Measurements from ENCODE around the gene MRPL17. TPM values are rescaled to one million over a fixed set of nuclear protein-coding genes. Genes with fewer than 3 reads are reported as not detected.

MRPL17 gene
- total and polyA plus RNA-seq, 9 of the 15 experiments (the other 6 are each of a cell fraction or from before 2014, with no cell fraction given), result 33.9 to 81.6 (median 43.9) TPM

GRCh38 chr11:6682936-6683861 lies at the start of gene MRPL17 (continued):
- TF ChIP-seq, protein P1, sequence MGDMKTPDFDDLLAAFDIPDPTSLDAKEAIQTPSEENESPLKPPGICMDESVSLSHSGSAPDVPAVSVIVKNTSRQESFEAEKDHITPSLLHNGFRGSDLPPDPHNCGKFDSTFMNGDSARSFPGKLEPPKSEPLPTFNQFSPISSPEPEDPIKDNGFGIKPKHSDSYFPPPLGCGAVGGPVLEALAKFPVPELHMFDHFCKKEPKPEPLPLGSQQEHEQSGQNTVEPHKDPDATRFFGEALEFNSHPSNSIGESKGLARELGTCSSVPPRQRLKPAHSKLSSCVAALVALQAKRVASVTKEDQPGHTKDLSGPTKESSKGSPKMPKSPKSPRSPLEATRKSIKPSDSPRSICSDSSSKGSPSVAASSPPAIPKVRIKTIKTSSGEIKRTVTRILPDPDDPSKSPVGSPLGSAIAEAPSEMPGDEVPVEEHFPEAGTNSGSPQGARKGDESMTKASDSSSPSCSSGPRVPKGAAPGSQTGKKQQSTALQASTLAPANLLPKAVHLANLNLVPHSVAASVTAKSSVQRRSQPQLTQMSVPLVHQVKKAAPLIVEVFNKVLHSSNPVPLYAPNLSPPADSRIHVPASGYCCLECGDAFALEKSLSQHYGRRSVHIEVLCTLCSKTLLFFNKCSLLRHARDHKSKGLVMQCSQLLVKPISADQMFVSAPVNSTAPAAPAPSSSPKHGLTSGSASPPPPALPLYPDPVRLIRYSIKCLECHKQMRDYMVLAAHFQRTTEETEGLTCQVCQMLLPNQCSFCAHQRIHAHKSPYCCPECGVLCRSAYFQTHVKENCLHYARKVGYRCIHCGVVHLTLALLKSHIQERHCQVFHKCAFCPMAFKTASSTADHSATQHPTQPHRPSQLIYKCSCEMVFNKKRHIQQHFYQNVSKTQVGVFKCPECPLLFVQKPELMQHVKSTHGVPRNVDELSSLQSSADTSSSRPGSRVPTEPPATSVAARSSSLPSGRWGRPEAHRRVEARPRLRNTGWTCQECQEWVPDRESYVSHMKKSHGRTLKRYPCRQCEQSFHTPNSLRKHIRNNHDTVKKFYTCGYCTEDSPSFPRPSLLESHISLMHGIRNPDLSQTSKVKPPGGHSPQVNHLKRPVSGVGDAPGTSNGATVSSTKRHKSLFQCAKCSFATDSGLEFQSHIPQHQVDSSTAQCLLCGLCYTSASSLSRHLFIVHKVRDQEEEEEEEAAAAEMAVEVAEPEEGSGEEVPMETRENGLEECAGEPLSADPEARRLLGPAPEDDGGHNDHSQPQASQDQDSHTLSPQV (IDR thresholded peaks at IDR 0.05), result peak; percentile 78
- TF ChIP-seq, protein P2, sequence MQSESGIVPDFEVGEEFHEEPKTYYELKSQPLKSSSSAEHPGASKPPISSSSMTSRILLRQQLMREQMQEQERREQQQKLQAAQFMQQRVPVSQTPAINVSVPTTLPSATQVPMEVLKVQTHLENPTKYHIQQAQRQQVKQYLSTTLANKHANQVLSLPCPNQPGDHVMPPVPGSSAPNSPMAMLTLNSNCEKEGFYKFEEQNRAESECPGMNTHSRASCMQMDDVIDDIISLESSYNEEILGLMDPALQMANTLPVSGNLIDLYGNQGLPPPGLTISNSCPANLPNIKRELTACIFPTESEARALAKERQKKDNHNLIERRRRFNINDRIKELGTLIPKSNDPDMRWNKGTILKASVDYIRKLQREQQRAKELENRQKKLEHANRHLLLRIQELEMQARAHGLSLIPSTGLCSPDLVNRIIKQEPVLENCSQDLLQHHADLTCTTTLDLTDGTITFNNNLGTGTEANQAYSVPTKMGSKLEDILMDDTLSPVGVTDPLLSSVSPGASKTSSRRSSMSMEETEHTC (IDR thresholded peaks at IDR 0.05), result 0 out of 2 replicates have a peak, but pooled peaks have one; percentile 17
- TF ChIP-seq, protein P3, sequence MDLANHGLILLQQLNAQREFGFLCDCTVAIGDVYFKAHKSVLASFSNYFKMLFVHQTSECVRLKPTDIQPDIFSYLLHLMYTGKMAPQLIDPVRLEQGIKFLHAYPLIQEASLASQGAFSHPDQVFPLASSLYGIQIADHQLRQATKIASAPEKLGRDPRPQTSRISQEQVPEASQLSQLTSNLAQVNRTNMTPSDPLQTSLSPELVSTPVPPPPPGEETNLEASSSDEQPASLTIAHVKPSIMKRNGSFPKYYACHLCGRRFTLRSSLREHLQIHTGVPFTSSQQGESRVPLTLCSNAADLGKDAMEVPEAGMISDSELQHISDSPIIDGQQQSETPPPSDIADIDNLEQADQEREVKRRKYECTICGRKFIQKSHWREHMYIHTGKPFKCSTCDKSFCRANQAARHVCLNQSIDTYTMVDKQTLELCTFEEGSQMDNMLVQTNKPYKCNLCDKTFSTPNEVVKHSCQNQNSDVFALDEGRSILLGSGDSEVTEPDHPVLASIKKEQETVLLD (IDR thresholded peaks at IDR 0.05), result peak; percentile 100
- TF ChIP-seq AFF1 (IDR thresholded peaks at IDR 0.05; ENCODE audit: low read depth in 1 of 2, partially characterized antibody in 2 of 2) (peak; percentile 34 to 42), ERF (CRISPR knock-in tag; IDR thresholded peaks at IDR 0.05) (peak; percentile 78; the same call in 1 of the 2 replicates), HBP1 (CRISPR knock-in tag; IDR thresholded peaks at IDR 0.05) (no peak), KDM1A (IDR thresholded peaks at IDR 0.05) (0 out of 4 replicates have a peak, but pooled peaks of 1 of the 2 experiments have one; percentile 20), PML (IDR thresholded peaks at IDR 0.05; ENCODE audit: low read length) (peak; percentile 86), TRIM28 (IDR thresholded peaks at IDR 0.05) (0 out of 2 replicates have a peak, but pooled peaks have one; percentile 18), ZNF431 (CRISPR knock-in tag; IDR thresholded peaks at IDR 0.05) (peak; percentile 73; the same call in 1 of the 2 replicates), SREBF1 (IDR thresholded peaks at IDR 0.05; ENCODE audit: borderline replicate concordance, low read depth, low read length) (no peak), SRSF1 (IDR thresholded peaks at IDR 0.05; ENCODE audit: low read depth, low read length) (no peak), PHB2 (IDR thresholded peaks at IDR 0.05; ENCODE audit: low read depth) (no peak), NRF1 (conservative IDR thresholded peaks at IDR 0.05 in 1 of 2, IDR thresholded peaks at IDR 0.05 in 1 of 2) (peak; percentile 100)

Data from K562 (cell line).